GM19467 (cell line): ENCODE measurements around the gene ATRN.
"Not testable (repeated sequence)": the region's sequence is repeated elsewhere in the genome, so short reads cannot be mapped to it uniquely, and the experiment has no call there.

Experiments used
- ATAC-seq: cut with Tn5 transposase; IDR thresholded peaks from one replicate; pipeline ENCODE4 v1.9.1; 2021; ENCODE audit warnings: mild to moderate bottlenecking, moderate library complexity; ENCODE audit not compliant: unreplicated experiment

Gene ATRN

DNA sequence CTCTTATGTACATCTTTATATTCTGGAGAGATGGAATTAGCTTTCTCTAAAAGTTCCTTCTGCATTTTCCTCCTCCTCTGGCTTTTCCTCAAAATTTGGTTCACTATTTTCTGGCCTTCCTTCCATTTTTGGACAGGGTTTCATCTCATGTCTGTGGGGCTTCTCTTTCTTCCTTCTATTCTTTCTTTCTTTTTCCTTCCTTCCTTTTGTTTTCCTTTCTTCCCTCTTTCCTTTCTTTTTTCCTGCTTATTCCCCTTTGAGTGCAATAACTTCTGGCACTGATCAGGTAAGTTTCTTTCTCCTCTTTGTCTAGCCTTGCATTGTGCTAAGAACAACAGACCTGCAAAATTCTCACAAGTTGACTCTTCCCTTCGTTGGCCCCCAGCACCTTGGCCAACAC, 5.5 kb upstream of the ATRN start:
- no peak for ATAC-seq

- no peak for ATAC-seq
Measured at GRCh38 chr20:3470208-3470626, 601 bp upstream of the ATRN start.

GRCh38 chr20:3471397-3472021, 691 bp downstream of the ATRN start:
- ATAC-seq: peak; percentile 15

GRCh38 chr20:3472105-3472504, 1.3 kb downstream of the ATRN start:
- ATAC-seq: no peak

DNA sequence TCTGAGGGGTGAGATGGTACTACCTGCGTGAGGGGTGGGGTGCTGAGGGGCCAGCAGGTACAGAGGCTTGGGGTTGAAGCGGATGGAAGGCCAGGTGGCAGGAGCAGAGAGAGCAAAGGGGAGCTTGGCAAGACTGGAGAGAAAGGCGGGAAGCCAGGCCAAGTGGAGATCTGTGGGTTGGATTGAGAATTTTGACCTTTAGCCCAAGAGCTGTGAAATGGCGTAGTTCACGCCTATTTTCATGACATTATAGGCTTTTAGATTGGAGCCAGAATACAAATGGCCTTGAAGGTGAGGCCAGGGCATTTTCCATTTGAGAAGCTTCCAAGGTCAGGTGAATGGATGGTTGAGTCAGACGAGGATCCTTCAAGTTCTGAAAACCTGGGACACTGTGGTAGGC, 2.5 kb downstream of the ATRN start:
- ATAC-seq: no peak

GRCh38 chr20:3473944-3474343, 3.1 kb downstream of the ATRN start:
- no peak for ATAC-seq

DNA sequence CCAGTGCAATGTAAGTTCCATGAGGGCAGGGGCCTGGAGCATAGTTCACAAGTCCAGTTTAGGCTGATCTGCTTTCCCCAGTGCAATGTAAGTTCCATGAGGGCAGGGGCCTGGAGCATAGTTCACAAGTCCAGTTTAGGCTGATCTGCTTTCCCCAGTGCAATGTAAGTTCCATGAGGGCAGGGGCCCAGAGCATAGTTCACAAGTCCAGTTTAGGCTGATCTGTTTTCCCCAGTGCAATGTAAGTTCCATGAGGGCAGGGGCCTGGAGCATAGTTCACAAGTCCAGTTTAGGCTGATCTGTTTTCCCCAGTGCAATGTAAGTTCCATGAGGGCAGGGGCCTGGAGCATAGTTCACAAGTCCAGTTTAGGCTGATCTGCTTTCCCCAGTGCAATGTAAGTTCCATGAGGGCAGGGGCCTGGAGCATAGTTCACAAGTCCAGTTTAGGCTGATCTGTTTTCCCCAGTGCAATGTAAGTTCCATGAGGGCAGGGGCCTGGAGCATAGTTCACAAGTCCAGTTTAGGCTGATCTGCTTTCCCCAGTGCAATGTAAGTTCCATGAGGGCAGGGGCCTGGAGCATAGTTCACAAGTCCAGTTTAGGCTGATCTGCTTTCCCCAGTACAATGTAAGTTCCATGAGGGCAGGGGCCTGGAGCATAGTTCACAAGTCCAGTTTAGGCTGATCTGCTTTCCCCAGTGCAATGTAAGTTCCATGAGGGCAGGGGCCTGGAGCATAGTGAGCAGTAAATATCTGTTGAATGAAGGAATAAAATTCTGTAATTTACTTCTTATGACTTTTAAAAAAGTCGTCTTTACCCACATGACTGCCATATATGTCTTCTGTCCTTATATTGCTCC, 6.4 kb downstream of the ATRN start:
- not testable (repeated sequence) for ATAC-seq

- ATAC-seq: no peak
Measured at GRCh38 chr20:3477861-3478544, 7.2 kb downstream of the ATRN start.

DNA sequence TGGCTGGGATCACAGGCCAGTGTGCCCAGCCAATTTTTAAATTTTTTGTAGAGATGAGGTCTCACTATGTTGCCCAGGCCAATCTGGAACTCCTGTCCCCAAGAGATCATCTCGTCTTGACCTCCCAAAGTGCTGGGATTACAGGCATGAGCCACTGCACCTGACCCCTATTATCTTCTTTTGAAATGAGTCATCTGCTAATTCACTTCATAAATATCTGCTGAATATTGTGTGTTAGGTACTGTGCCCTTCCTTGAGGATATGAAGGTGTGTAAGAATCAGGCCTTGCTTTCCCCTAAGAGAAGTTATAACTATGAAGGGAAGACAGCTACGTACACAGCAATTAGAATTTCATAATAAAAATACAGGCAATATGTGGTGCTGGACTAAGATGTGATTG, 8.2 kb downstream of the ATRN start:
- no peak for ATAC-seq

DNA sequence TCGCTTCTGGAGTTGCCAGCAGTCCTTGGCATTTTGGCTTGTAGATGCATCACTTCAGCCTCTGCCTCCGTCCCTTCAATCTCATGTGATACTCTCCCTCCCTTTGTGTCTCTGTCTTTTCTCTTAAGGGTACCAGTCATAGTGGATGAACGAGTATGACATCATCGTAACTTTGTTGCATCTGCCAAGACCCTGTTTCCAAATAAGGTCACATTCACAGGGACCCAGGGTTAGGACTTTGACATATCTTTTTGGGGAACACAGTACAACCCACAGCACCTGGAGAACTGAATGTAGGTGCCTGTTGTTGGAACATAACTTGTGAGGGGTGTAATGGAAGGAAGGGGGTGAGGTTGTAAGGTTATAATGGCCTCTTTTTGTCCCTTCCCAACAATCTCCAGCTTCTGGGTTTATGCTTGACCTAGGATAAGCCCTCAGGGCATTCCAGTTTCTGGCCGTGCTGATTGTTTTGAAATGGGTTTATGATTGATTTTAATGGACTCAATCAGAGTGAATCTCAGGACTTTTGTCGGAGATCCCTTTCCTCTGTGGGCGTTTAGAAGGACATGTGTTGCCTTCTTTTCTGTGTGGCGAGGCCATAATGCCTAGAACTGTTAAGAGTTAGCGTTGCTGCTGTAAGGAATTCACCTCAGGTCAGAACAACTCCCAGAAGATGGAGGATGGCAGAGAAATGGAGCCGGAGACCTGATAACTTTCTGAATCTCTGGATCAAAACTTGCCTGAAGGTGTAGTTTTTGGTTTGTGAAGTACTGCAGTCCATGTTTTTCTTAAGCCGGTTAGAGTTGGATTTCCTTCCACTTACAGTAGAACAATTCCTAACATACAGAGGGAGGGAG, 9.2 kb downstream of the ATRN start:
- ATAC-seq: no peak

DNA sequence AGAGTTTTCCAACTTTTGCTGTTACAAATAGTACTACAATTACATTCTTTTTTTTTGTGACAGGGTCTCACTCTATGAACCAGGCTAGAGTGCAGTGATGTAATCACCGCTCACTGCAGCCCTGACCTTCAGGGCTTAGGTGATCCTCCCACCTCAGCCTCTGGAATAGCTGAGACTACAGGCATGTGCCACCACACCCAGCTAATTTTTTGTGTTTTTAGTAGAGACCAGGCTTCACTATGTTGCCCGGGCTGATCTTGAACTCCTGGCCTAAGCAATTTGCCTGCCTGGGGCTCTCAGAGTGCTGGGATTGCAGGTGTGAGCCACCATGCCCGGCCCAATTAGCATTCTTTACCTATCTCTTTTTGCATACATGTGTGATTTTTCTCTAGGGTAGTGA, 12.5 kb downstream of the ATRN start:
- no peak for ATAC-seq

DNA sequence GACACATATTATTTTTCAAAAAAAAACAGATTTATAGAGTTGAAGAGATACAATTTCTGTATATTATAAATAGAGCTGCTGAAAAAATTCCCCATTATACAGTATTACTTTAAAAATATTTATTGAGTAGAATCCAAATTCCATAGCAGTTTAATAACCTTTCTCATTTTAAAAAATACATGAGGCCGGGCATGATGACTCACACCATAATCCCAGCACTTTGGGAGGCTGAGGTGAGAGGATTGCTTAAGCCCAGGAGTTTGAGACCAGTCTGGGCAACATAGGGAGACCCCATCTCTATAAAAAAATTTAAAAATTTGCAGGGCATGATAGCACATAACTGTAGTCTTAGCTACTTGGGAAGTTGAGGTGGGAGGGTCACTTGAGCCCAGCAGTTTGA, 13.0 kb downstream of the ATRN start:
- no peak for ATAC-seq

DNA sequence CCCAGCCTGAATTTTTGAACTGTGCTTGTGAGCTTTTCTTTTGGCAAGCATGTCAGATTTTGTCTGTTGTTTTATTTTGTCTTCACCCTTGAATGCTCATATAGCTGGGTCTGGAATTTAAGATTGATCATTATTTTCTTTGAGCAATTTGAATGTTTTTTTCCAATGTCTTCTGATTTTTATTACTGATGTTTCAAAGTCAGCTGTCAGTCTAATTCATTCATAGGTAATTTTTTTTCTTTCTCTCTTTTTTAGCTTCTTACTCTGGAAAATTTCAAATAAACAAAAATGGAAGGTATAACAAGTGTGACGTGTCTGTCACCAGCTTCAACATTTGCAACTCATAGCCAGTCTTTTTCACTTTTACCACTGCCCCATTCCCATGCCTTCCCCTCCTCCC, 15.1 kb downstream of the ATRN start:
- ATAC-seq: no peak

GRCh38 chr20:3486850-3487249, 16.0 kb downstream of the ATRN start:
- ATAC-seq: no peak

DNA sequence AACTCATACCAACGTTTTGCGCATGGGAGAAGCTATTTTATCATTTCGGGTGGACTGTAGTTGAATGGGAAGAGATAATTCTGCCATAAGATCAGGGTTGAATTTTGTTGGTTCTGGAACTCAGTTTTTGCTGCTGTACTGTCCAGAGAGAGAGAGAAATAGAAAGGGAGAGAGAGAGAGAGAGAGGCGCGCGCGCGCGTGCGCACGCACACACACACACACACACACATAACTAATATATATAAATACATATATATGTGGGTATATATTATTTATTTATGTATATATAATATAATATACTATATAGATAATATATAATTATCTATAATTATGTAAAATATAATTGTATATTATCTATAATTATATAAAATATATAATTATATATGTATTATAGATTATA, 21.9 kb downstream of the ATRN start:
- ATAC-seq: no peak

GRCh38 chr20:3494218-3494617, 23.4 kb downstream of the ATRN start:
- ATAC-seq: no peak

GRCh38 chr20:3502878-3503277, 32.1 kb downstream of the ATRN start:
- ATAC-seq: no peak

DNA sequence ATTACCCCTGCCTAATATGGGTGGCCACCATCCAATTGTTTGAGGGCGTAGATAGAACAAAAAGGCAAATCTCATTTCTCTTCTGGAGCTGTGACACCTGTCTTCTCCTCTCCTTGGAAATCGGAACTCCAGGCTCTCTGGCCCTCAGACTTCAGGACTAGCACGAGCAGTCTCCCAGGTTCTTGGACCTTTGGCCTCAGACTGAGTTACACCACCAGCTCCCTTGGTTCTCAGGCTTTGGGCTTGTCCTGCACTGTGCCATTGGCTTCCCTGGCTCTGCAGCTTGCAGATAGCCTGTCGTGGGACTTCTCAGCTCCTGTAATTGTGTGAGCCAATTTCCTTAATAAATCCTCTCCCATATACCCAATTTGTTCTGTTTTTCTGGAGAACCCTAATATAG, 34.3 kb downstream of the ATRN start:
- ATAC-seq: no peak

GRCh38 chr20:3509064-3509463, 38.2 kb downstream of the ATRN start:
- ATAC-seq: no peak

- ATAC-seq: no peak
Measured at GRCh38 chr20:3510110-3510509, 39.3 kb downstream of the ATRN start.

DNA sequence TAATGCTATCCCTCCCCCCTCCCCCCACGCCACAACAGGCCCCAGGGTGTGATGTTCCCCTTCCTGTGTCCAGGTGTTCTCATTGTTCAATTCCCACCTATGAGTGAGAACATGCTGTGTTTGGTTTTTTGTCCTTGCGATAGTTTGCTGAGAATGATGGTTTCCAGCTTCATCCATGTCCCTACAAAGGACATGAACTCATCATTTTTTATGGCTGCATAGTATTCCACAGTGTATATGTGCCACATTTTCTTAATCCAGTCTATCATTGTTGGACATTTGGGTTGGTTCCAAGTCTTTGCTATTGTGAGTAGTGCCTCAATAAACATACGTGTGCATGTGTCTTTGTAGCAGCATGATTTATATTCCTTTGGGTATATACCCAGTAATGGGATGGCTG, 41.4 kb downstream of the ATRN start:
- not testable (repeated sequence) for ATAC-seq
